Loucy (cell line): ENCODE results near the gene ACAN.

Experiments used
- H2AFZ ChIP-seq: fragments of 200-600 bp; sonication (generic); 2 replicates; pipeline ENCODE4 v1.6.0; 2016; ENCODE audit warnings: antibody characterized with exemption, mild to moderate bottlenecking, low read length, moderate library complexity
- H3F3A ChIP-seq: fragments of 200-600 bp; 2 replicates; pipeline ENCODE4 v1.6.0; 2016; ENCODE audit warnings: antibody characterized with exemption, low read depth, mild to moderate bottlenecking
- H3K27me3 ChIP-seq: fragments of 200-600 bp; sonication (generic); 2 replicates; pipeline ENCODE4 v1.6.1; 2014; ENCODE audit warnings: low read length, mild to moderate bottlenecking; ENCODE audit not compliant: insufficient read depth, poor library complexity, severe bottlenecking
- H3K36me3 ChIP-seq: fragments of 200-600 bp; sonication (generic); 2 replicates; pipeline ENCODE4 v1.6.1; 2016; ENCODE audit warnings: low read length; ENCODE audit not compliant: insufficient read depth
- H3K4me1 ChIP-seq: fragments of 200-600 bp; sonication (generic); 2 replicates; pipeline ENCODE4 v1.5.1; 2014; ENCODE audit warnings: low read length, mild to moderate bottlenecking; ENCODE audit not compliant: insufficient read depth, poor library complexity, severe bottlenecking
- H3K4me2 ChIP-seq: fragments of 200-600 bp; sonication (generic); 2 replicates; pipeline ENCODE4 v1.6.0; 2014; ENCODE audit warnings: antibody characterized with exemption, low read length, low read depth, mild to moderate bottlenecking; ENCODE audit not compliant: poor library complexity, severe bottlenecking
- H3K4me3 ChIP-seq: fragments of 200-600 bp; sonication (generic); 2 replicates; pipeline ENCODE4 v1.5.1; 2014; ENCODE audit warnings: low read length, mild to moderate bottlenecking, mixed read lengths; ENCODE audit not compliant: poor library complexity, severe bottlenecking
- H3K79me2 ChIP-seq: fragments of 200-600 bp; sonication (generic); 2 replicates; pipeline ENCODE4 v1.6.1; 2014; ENCODE audit warnings: low read length; ENCODE audit not compliant: insufficient read depth
- H3K9ac ChIP-seq: fragments of 200-600 bp; sonication (generic); 2 replicates; pipeline ENCODE4 v1.6.0; 2014; ENCODE audit warnings: mild to moderate bottlenecking, low read depth, low read length, moderate library complexity; ENCODE audit not compliant: poor library complexity, severe bottlenecking
- H3K9me2 ChIP-seq: fragments of 200-600 bp; sonication (generic); replicated peaks from 2 replicates; pipeline ENCODE4 v1.6.1; 2016; ENCODE audit warnings: low read depth, low read length, mixed read lengths
- H3K9me3 ChIP-seq: fragments of 200-600 bp; sonication (generic); 2 replicates; pipeline ENCODE4 v1.6.1; 2014; ENCODE audit warnings: mild to moderate bottlenecking, antibody characterized with exemption, low read length, low read depth; ENCODE audit not compliant: insufficient read depth
- H4K20me1 ChIP-seq: fragments of 200-600 bp; sonication (generic); 2 replicates; pipeline ENCODE4 v1.6.0; 2014; ENCODE audit warnings: antibody characterized with exemption, low read length, mild to moderate bottlenecking; ENCODE audit not compliant: insufficient read depth, poor library complexity, severe bottlenecking
- CTCF ChIP-seq: fragments of 200-600 bp; sonication (generic); conservative IDR thresholded peaks from 2 replicates; pipeline ENCODE4 v1.5.1; 2014; ENCODE audit warnings: mild to moderate bottlenecking, antibody characterized with exemption, low read length
- EZH2phosphoT487 ChIP-seq: fragments of 200-600 bp; IDR thresholded peaks from 2 replicates; pipeline ENCODE4 v1.6.1; 2018; ENCODE audit warnings: antibody characterized with exemption, mild to moderate bottlenecking, moderate library complexity, borderline replicate concordance

ACAN gene

GRCh38 chr15:88911766-88912118, 108.5 kb downstream of the ACAN start:
- H3K36me3 ChIP-seq = no peaks in the 10 kb centered on the region; the same call in 1 of the 2 replicates
- peaks cover 18% of the 10 kb centered on the region for H4K20me1 ChIP-seq
- peaks cover 56% of the 10 kb centered on the region for H3K79me2 ChIP-seq
- peak overlapping the region; percentile 81 for H3K4me3 ChIP-seq
- peaks cover 37% of the 10 kb centered on the region for H3K4me1 ChIP-seq
- TF ChIP-seq CTCF (0 out of 2 replicates have a peak, but pooled peaks have one; percentile 6), EZH2phosphoT487 (no peak)
- H3K4me2 ChIP-seq = peak overlapping the region; percentile 99
- H3F3A ChIP-seq = no peaks in the 10 kb centered on the region
- no peaks in the 10 kb centered on the region for H3K9me2 ChIP-seq
- H3K9me3 ChIP-seq = no peaks in the 10 kb centered on the region
- H3K9ac ChIP-seq = peak overlapping the region; percentile 94
- H3K27me3 ChIP-seq = no peaks in the 10 kb centered on the region
- H2AFZ ChIP-seq = no peak overlapping the region

- H4K20me1 ChIP-seq = peaks cover 18% of the 10 kb centered on the region
- H3K4me2 ChIP-seq = peak overlapping the region; percentile 99
- peaks cover 37% of the 10 kb centered on the region for H3K4me1 ChIP-seq
- peaks cover 54% of the 10 kb centered on the region for H3K79me2 ChIP-seq
- peak overlapping the region; percentile 81 for H3K4me3 ChIP-seq
- H3K9me3 ChIP-seq = no peaks in the 10 kb centered on the region
- H3F3A ChIP-seq = no peaks in the 10 kb centered on the region
- TF ChIP-seq CTCF = no peak
- no peak for TF ChIP-seq EZH2phosphoT487
- no peaks in the 10 kb centered on the region for H3K27me3 ChIP-seq
- H3K9ac ChIP-seq = peak overlapping the region; percentile 94
- no peaks in the 10 kb centered on the region for H3K9me2 ChIP-seq
- no peaks in the 10 kb centered on the region for H3K36me3 ChIP-seq
- H2AFZ ChIP-seq = peak overlapping the region; percentile 90
Measured at GRCh38 chr15:88912500-88912921, 109.3 kb downstream of the ACAN start.

GRCh38 chr15:88913017-88913849, 110.0 kb downstream of the ACAN start, which contains the start of gene MFGE8:
Gene MFGE8, minus strand, starts transcription at chr15:88913379. Its CDS starts 60 bp downstream, at chr15:88913319.
- peak within 1 kb of the TSS; percentile 81 for H3K4me3 ChIP-seq
- peak within 1 kb of the TSS; percentile 90 for H2AFZ ChIP-seq
- no peak for TF ChIP-seq CTCF
- TF ChIP-seq EZH2phosphoT487 = no peak
- peaks cover 40% of the 10 kb centered on the region for H3K4me1 ChIP-seq
- no peaks in the 10 kb centered on the region for H3K27me3 ChIP-seq
- H4K20me1 ChIP-seq = peaks cover 14% of the 10 kb centered on the region
- no peaks in the 10 kb centered on the region for H3K9me3 ChIP-seq
- peaks cover 46% of the 10 kb centered on the region for H3K79me2 ChIP-seq
- peak within 1 kb of the TSS; percentile 99 for H3K4me2 ChIP-seq
- H3K9ac ChIP-seq = peak within 1 kb of the TSS; percentile 94
- H3F3A ChIP-seq = no peaks in the 10 kb centered on the region
- H3K36me3 ChIP-seq = no peaks in the 10 kb centered on the region
- no peaks in the 10 kb centered on the region for H3K9me2 ChIP-seq
